ENCODE measurements around the gene UFC1.

Gene UFC1

GRCh38 chr1:161192476-161193465 is 39.0 kb downstream of the UFC1 start:
- DNase-seq: peak; percentile 63

GRCh38 chr1:161193561-161194235 is 39.9 kb downstream of the UFC1 start:
- Histone ChIP-seq H3K4me3 (ENCODE audit: low read depth, low read length) (no peak overlapping the region), H3K27ac (no peak overlapping the region), H3K27me3 (replicated peaks) (no peaks in the 10 kb centered on the region), H3K36me3 (replicated peaks) (no peaks in the 10 kb centered on the region)
- in situ Hi-C loops (cut with HindIII; ENCODE audit: low pct_ligation_motif_present, low sequenced_read_pairs): no loop called here
- DNase-seq: no peak
- TF ChIP-seq CTCF (IDR thresholded peaks at IDR 0.05; ENCODE audit: low read depth, low read length, missing control alignments): peak; percentile 19

More at GRCh38 chr1:161192476-161193465, 39.0 kb downstream of the UFC1 start:
- H3K36me3 ChIP-seq (replicated peaks): no peaks in the 10 kb centered on the region
- in situ Hi-C loops (cut with HindIII; ENCODE audit: low pct_ligation_motif_present, low sequenced_read_pairs): no loop called here
- H3K4me3 ChIP-seq (ENCODE audit: low read depth, low read length): no peak overlapping the region
- peak; percentile 95 for TF ChIP-seq CTCF (IDR thresholded peaks at IDR 0.05; ENCODE audit: low read depth, low read length, missing control alignments)
- no peaks in the 10 kb centered on the region for H3K27me3 ChIP-seq (replicated peaks)
- no peak overlapping the region for H3K27ac ChIP-seq

- Histone ChIP-seq H3K27me3 (replicated peaks) (no peaks in the 10 kb centered on the region), H3K4me3 (ENCODE audit: low read depth, low read length) (no peak overlapping the region), H3K36me3 (replicated peaks) (no peaks in the 10 kb centered on the region), H3K27ac (no peak overlapping the region)
- DNase-seq: no peak
- in situ Hi-C loops (cut with HindIII; ENCODE audit: low pct_ligation_motif_present, low sequenced_read_pairs): no loop called here
- TF ChIP-seq CTCF (IDR thresholded peaks at IDR 0.05; ENCODE audit: low read depth, low read length, missing control alignments): no peak
These were observed 41.4 kb downstream of the UFC1 start for GRCh38 chr1:161195171-161195570.

GRCh38 chr1:161196111-161196510 is 42.3 kb downstream of the UFC1 start:
- Histone ChIP-seq H3K27me3 (replicated peaks) (no peaks in the 10 kb centered on the region), H3K4me3 (ENCODE audit: low read depth, low read length) (peak overlapping the region; percentile 12), H3K36me3 (replicated peaks) (no peaks in the 10 kb centered on the region), H3K27ac (no peak overlapping the region)
- DNase-seq: no peak
- in situ Hi-C loops (cut with HindIII; ENCODE audit: low pct_ligation_motif_present, low sequenced_read_pairs): no loop called here
- TF ChIP-seq CTCF (IDR thresholded peaks at IDR 0.05; ENCODE audit: low read depth, low read length, missing control alignments): no peak

- DNase-seq: peak; percentile 53
- TF ChIP-seq CTCF (IDR thresholded peaks at IDR 0.05; ENCODE audit: low read depth, low read length, missing control alignments): no peak
- in situ Hi-C loops (cut with HindIII; ENCODE audit: low pct_ligation_motif_present, low sequenced_read_pairs): no loop called here
- H3K36me3 ChIP-seq (replicated peaks): no peaks in the 10 kb centered on the region
- no peaks in the 10 kb centered on the region for H3K27me3 ChIP-seq (replicated peaks)
- H3K27ac ChIP-seq: peak overlapping the region; percentile 69
- peak overlapping the region; percentile 55 for H3K4me3 ChIP-seq (ENCODE audit: low read depth, low read length)
These were observed 43.0 kb downstream of the UFC1 start for GRCh38 chr1:161196521-161197451.

All from brain microvascular endothelial cell (primary cell).